Measurements from ENCODE around the gene C5orf52.
"Not testable (repeated sequence)": the region's sequence is repeated elsewhere in the genome, so short reads cannot be mapped to it uniquely, and the experiment has no call there.

GRCh38 chr5:157726607-157727006 lies 55.3 kb downstream of the C5orf52 start:
- not testable (repeated sequence) for TF ChIP-seq CTCF, POLR2A (IDR thresholded peaks at IDR 0.05)

All from uterus (tissue), 2 donors.